Neural cell (in vitro differentiated cells): ENCODE measurements around the gene ITGA4.

ENCODE experiments used
- EP300 ChIP-seq: fragments of 450-650 bp; conservative IDR thresholded peaks from 2 replicates; pipeline ENCODE4 v1.6.1; 2014; ENCODE audit warnings: antibody characterized with exemption, mild to moderate bottlenecking, moderate library complexity; ENCODE audit not compliant: poor library complexity, severe bottlenecking
- EZH2 ChIP-seq: fragments of 200-600, 300-800 bp; shearing (Covaris generic), sonication (generic); IDR thresholded peaks from 2 replicates; pipeline ENCODE4 v1.6.1; 2014; ENCODE audit warnings: antibody characterized with exemption, low read length, borderline replicate concordance, mild to moderate bottlenecking; ENCODE audit not compliant: insufficient read depth, poor library complexity, severe bottlenecking
- MXI1 ChIP-seq: fragments of 450-650 bp; conservative IDR thresholded peaks from 2 replicates; pipeline ENCODE4 v1.6.1; 2014; ENCODE audit warnings: antibody characterized with exemption, mild to moderate bottlenecking; ENCODE audit not compliant: poor library complexity, severe bottlenecking
- POLR2AphosphoS5 ChIP-seq: IDR thresholded peaks from 2 replicates; pipeline ENCODE4 v1.6.1; 2012
- RAD21 ChIP-seq: fragments of 450-650 bp; conservative IDR thresholded peaks from 2 replicates; pipeline ENCODE4 v1.6.1; 2014; ENCODE audit warnings: antibody characterized with exemption, mild to moderate bottlenecking, moderate library complexity
- SMC3 ChIP-seq: fragments of 450-650 bp; conservative IDR thresholded peaks from 2 replicates; pipeline ENCODE4 v1.6.1; 2014; ENCODE audit warnings: antibody characterized with exemption, mild to moderate bottlenecking, moderate library complexity; ENCODE audit not compliant: poor library complexity
- TAF1 ChIP-seq: IDR thresholded peaks from 2 replicates; pipeline ENCODE4 v1.6.1; 2012; ENCODE audit warnings: low read depth
- TF ChIP-seq, protein P1 (sequence below): fragments of 450-650 bp; IDR thresholded peaks from 2 replicates; pipeline ENCODE4 v1.5.1; 2014; ENCODE audit warnings: antibody characterized with exemption, mild to moderate bottlenecking, moderate library complexity; ENCODE audit not compliant: poor library complexity, severe bottlenecking
- TF ChIP-seq, protein P2 (sequence below): IDR thresholded peaks from 2 replicates; pipeline ENCODE4 v1.6.1; 2012; ENCODE audit warnings: borderline replicate concordance

DNA sequence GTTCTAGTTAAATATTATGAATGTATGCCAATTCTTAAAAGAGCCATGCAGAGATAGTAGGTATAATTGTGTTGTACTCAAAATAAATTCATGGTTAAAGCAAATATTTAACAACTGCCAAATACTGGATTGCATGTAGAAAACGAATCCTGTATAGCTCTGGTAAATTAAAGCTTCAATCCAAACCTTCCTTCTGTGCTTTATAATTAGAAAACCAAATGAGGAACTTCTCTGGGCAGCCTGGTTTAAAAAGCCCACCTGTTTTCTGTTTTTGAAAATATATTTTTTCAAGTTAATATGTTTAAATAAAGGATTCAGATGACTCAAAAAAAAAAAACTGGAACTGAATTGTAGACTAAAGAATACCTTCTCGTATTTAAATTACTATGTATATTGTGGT, 48.3 kb upstream of the ITGA4 start:
- TF ChIP-seq, protein P1, sequence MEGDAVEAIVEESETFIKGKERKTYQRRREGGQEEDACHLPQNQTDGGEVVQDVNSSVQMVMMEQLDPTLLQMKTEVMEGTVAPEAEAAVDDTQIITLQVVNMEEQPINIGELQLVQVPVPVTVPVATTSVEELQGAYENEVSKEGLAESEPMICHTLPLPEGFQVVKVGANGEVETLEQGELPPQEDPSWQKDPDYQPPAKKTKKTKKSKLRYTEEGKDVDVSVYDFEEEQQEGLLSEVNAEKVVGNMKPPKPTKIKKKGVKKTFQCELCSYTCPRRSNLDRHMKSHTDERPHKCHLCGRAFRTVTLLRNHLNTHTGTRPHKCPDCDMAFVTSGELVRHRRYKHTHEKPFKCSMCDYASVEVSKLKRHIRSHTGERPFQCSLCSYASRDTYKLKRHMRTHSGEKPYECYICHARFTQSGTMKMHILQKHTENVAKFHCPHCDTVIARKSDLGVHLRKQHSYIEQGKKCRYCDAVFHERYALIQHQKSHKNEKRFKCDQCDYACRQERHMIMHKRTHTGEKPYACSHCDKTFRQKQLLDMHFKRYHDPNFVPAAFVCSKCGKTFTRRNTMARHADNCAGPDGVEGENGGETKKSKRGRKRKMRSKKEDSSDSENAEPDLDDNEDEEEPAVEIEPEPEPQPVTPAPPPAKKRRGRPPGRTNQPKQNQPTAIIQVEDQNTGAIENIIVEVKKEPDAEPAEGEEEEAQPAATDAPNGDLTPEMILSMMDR = no peak
- TF ChIP-seq EZH2 (no peak), POLR2AphosphoS5 (no peak), EP300 (no peak), TAF1 (no peak), RAD21 (no peak), SMC3 (no peak), MXI1 (no peak)
- TF ChIP-seq, protein P2, sequence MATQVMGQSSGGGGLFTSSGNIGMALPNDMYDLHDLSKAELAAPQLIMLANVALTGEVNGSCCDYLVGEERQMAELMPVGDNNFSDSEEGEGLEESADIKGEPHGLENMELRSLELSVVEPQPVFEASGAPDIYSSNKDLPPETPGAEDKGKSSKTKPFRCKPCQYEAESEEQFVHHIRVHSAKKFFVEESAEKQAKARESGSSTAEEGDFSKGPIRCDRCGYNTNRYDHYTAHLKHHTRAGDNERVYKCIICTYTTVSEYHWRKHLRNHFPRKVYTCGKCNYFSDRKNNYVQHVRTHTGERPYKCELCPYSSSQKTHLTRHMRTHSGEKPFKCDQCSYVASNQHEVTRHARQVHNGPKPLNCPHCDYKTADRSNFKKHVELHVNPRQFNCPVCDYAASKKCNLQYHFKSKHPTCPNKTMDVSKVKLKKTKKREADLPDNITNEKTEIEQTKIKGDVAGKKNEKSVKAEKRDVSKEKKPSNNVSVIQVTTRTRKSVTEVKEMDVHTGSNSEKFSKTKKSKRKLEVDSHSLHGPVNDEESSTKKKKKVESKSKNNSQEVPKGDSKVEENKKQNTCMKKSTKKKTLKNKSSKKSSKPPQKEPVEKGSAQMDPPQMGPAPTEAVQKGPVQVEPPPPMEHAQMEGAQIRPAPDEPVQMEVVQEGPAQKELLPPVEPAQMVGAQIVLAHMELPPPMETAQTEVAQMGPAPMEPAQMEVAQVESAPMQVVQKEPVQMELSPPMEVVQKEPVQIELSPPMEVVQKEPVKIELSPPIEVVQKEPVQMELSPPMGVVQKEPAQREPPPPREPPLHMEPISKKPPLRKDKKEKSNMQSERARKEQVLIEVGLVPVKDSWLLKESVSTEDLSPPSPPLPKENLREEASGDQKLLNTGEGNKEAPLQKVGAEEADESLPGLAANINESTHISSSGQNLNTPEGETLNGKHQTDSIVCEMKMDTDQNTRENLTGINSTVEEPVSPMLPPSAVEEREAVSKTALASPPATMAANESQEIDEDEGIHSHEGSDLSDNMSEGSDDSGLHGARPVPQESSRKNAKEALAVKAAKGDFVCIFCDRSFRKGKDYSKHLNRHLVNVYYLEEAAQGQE = no peak
